NCI-H774 (cell line): ENCODE data around the gene MYO18A.
"Not testable (repeated sequence)": the region's sequence is repeated elsewhere in the genome, so short reads cannot be mapped to it uniquely, and the experiment has no call there.

ENCODE experiments used
- DNase-seq: peaks from one replicate; lab custom pipeline; 2025; lab: John Stamatoyannopoulos, UW

The MYO18A gene

DNA sequence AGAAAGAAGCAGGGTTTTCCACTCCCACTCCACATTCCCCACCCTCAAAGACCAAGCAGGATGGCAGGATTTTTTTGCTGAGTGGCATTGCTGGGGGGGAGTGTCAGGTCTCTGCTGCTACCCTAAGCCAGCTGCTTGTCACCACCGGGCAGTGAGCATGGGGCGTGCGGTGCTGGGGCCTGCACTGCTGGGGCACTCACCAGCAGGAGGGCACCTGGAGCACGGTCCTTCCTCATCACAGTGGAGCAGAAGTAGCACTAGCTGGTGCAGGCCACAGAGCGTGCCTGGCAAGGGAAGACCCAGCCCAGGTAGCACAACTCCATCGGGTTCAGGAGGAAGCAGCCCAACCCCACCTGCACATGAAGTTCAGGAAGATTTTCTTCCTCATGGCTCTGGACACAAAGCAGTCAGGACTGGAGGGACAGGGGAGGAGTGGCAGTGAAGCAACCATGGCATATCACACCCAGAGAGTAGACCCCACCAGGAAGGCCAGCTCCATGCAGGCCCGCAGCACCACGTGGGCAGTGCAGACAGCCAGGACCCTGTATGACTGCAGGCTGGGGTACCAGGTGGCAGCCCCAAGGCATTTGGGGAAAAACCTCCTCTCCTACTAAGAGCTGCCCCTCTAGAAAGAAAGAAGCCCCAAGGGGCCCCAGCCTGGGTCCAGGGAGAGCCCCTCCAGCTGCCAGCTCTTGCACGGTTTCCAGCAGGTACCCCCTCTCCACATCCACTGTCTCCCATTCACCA, 16.7 kb upstream of the MYO18A start:
- no peak for DNase-seq

GRCh38 chr17:29195465-29196081, 15.4 kb upstream of the MYO18A start:
- DNase-seq, result no peak

DNA sequence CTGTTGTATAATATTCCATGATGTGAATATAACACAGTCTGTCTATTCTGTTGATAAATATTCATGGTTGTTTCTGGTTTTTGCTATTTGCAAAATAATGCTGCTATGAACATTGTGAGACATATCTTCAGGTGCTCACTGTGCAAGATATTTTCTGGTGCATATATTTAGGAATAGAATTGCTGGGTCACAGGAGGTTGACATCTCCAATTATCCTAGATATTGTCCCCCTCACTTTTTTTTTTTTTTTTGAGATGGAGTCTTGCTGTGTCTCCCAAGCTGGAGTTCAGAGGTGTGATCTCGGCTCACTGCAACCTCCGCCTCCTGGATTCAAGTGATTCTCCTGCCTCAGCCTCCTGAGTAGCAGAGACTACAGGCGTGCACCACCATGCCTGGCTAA, 14.5 kb upstream of the MYO18A start:
- DNase-seq, result no peak

DNA sequence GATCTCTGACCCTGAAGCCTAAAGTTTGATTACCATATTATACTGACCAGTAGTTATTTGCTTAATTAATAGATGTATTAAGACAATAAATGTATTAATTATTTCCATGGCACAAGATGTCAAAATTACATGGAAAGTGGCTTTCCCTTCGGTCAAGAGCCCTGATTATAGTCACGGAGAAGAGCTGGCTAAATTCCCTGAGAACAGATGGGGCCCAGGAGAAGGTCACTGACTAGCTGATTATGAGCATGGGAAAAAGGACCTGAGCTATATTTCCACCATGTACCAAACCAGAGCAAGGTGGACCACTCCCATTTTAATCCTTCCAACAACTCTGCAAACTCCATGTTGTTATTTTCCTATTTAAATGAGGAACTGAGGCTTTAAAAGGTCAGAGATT, 12.9 kb upstream of the MYO18A start:
- no peak for DNase-seq

DNA sequence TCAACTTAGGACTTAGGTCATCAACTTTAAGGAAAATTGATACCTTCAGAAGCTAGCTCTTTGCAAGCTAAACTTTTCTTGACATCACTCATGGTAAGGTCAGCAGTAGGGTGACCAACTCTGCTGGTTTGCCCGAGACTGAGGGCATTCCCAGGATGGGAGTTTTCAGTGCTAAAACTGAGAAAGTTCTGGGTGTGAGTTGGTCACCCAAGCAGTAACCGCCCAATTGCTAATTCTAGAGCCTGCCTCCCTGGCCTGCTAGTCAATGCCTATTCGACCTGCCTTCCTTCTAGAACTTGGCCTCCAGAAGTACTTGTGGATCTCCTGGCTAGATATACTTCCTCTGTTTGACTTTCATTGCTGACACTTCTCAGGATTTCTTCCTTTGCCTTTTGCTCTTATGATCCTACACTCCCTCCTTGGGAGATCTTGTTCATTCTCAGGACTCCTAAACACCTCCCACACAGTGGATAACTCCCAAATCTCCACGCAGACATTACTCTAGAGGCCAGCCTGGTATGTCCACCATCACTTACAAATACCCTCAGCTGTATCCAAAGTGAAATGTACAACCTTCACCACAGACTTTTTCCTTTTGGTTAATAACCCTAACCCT, 10.5 kb upstream of the MYO18A start:
- no peak for DNase-seq

DNA sequence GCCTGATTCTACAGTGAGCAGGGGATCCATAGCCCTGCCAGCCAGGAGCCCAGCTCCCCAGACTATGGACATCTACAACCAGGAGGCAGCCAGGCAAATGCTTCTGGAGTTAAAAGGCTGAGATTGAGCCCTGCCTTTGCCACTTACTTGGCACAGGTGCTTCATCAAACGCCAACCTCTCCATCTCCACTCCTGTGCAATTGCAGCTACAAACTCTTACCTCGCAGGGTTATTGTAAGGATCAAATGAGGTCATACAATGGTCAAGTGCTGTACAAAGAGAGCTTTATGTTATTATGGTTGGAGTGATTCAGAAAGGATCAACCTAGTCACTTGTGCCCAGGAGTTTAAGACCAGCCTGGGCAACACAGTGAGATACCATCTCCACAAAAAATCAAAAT, 9.8 kb upstream of the MYO18A start:
- DNase-seq, result no peak

DNA sequence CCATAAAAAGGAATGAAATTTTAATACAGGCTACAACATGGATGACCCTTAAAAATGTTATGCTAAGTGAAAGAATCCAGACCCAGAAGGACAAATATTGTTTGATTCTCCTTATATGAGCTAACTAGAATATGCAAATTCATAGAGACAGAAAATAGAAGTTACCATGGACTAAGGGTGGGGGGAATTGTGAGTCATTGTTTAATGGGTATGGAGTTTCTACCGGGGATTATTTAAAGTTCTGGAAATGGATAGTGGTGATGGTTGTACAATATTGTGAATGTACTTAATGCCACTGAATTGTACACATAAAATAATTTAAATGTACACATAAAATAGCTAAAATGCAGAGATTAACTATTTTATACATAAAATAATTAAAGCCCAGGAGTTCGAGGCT, 9.2 kb upstream of the MYO18A start:
- DNase-seq, result no peak

DNA sequence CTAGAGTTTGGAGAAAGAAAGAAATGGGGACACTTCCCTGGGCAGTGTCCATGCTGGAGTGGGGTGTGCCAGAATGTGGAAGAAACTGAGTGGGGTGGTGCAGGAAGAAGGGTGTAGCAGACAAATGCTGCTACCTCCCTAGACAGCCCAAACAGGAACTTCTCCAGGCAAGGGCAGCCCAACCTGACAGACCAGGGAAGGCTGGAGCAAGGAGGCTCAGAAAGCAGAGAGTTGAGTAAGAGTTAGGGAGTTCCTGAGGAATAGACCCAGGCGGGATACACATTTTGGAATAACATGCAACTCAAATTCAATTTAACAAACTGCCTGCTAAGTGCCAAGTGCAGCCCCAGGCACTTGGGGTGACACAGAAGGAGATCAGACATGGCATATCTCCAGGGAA, 1.0 kb upstream of the MYO18A start:
- no peak for DNase-seq

DNA sequence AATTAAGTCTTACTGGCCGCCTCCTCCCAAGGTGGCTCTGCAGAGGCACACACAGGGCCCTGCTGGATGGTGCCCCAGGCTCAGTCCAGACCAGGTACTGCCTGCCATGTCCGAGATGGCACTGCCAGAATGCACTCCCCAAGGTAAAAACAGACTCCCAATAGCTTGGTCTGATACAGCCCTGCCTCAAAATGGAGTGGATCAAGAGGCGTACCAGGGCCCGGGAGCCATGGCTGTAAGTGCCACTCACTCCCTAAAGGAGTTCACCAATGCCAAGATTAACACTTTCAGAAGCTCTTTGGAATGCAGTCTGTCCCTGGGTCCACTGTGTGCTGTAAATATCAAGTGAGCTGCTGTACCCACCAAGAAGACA, 576 bp upstream of the MYO18A start:
- DNase-seq, result no peak

DNA sequence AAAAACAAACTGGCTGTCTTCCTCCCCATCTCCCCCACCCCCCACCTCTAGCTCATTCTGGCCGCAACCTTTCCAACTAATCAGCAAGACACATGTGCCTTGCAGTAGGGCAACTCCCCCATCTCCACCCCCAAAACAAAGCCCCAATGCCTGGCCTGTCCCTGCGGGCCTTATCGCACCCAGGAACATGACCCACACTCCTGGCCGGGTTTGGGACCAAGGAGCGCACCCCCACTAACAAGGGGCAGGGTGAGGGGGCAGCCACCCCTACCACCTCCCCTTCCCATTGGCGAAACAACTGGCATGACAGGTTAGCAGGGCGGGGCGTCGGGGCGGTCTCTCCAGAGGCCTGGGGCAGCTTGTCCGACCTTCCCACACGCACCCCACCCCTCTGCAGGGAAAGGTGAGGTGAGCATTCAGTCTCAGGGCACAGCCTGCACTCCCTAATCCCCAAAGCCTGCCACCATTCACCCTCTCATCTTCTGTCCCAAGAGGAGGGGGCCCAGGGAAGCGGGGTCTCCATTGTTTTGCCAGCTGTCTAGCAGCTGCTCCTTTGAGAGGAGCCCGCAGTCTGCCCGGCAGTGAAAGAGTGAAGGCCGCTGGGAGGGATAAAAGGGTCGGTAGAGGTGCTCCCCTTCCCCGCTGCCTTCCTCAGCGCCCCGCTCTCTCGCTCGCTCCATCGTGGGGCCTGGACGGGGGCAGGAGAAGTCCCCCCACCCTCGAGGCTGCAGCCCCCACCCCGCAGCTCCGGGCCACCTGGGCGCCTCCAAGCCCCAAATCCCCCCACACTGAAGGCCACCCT, 765 bp downstream of the MYO18A start:
- peak; percentile 41 for DNase-seq

GRCh38 chr17:29178750-29179231, 1.4 kb downstream of the MYO18A start:
- no peak for DNase-seq

GRCh38 chr17:29177871-29178749, 2.1 kb downstream of the MYO18A start:
- no peak for DNase-seq

DNA sequence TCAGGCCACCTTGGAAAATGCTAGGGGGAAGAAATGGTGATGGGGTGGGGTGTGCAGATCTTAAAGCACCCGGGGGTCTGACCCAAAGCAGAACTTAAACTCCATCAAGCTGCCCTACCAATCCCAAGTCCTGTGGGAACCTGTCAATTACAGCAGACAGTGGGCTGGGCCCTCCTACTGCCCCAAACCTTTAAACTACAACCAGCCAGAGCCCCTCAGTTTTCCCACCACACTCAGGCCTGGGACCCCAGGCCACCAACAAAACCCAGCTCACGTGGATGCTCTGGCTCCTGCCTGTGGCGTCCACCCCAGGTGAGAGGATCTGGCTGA, 2.7 kb downstream of the MYO18A start:
- no peak for DNase-seq

DNA sequence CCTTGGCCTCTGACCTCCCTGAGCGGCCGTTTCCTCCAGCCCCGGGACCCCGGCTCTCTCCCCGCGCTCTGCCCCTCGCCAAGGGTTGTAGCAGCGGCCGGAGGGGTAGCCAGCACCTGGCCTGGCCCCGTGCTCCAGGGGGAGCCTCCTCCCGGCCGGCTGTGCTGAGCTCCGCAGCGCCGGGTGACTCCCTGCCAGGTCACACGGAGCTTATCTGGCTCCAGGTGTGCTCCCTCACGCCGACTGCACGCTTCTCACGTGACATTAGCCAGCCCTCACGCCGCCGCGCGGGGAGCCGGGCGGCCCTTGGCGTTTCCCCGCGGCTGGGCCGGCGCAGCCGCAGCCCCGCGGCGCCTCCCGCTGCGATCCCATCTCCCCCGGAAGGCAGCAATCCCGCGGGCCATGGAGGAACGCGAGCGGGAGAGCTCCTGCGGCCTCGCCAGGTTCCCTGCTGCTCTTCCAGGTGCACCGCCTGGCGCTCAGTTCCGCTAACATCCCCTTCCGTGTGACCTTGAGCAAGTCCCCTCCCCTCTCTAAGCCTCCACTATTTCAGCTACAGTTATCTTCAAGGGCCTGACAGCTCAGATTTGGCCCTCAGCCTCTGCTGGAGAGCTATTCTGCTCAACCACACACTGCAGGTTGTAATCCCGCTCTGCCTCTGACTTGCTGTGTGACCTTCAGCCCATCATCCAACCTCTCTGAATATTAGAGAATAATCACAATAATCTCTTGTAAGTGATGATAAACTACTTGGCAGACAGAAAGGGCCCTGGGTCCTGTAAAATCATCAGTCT, 3.4 kb downstream of the MYO18A start:
- peak; percentile 83 for DNase-seq

DNA sequence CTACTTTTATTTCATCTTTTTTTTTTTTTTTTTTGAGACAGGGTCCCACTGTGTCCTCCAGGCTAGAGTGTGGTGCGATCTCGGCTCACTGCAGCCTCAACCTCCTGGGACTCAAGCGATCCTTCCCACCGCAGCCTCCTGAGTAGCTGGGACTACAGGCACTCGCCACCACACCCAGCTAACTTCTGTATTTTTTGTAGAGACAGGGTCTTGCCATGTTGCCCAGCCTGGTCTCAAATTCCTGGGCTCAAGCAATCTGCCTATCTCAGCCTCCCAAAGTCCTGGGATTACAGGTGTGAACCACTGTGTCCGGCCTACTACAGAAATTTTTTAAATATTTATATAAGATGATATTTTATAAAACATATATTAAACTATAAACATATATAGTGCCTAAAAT, 4.8 kb downstream of the MYO18A start:
- no peak for DNase-seq

DNA sequence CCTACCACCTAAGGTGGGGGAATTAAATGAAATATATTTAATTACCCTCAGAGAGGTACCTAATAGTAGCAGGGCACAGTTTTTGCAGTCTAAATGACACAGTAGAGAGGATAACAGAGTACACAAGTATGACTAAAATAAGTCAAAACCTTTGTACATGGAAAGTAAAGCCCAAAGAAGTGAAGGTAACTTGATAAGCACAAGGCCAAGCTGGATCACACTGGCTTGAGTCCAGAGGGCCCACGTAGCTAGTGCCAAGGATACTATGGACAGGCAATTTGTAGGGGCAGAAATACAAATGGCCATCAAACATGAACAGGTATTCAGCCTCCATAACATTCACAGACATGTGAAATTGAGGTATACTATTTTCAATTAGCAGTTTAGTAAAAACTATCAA, 7.6 kb downstream of the MYO18A start:
- no peak for DNase-seq

DNA sequence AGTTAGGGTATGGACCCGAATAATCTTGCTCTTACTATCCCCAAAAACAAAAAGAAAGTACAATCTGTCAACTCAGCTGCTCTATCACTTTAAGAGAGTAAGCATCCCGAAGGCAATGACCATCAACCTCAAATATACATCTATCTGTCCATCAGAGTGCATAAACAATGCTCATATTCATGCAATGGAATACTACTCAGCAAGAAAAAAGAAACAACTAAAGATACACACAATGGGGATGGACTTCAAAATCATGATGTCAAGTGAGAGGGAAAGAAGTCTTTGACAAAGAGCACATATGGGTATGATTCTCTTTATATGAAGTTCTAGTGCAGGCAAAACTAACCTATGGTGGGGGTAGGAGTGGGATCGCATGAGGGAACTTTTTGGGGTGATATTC, 9.5 kb downstream of the MYO18A start:
- no peak for DNase-seq

DNA sequence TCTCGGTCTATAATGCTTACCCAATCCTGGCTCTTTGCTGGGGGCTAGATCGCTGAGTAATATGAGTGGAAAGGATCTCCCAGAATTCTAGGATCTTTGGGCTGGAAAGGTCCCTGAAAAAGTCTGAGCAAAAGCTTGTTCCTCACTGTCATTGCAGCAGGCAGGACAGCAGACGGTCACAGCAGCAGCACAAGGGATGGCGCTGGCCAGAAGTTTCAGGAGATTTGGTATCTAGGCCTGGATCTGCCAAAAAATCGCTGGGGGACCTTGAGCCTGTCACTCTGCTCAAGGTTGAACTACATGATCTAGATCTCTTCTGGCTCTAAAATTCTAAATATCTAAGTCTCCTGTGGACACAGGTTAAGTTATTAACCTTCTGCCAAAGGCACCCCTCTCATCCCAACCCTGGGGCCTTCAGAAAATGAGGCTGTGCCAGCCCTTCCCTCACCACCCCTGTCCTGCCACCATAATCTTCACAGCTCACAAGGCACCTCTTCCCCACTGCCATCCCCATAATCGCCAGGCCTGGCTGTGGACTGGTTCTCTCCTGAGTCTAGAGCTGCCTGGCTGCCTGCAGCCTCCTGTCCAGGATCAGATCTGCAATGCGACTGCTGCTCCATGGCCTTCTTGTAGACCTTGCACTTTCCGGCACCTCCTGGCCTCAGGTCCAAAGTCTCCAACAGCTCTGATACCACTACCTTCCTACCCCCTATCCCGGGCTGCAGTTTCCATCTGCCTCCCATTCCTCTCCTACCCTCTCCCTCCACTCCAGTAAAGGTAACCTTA, 10.2 kb downstream of the MYO18A start:
- DNase-seq, result no peak

- DNase-seq, result not testable (repeated sequence)
These were observed 11.5 kb downstream of the MYO18A start for GRCh38 chr17:29168759-29169126.

- no peak for DNase-seq
These were observed 12.0 kb downstream of the MYO18A start for GRCh38 chr17:29168079-29168758.
